Gastrocnemius medialis (tissue), 4 donors: ENCODE data around the gene TSC22D2.

ENCODE experiments used
- CTCF ChIP-seq, 5 experiments: fragments of 450-650 bp in 3 of 5; fragments of 200-600 bp in 2 of 5; sonication (generic) in 2 of 5; IDR thresholded peaks in 4 of 5; conservative IDR thresholded peaks in 1 of 5; 1 replicate in 4 of 5; 2 replicates in 1 of 5; pipeline ENCODE4 v1.5.1; 2016 to 2019; ENCODE audit warnings: antibody characterized with exemption in 5 of 5, mild to moderate bottlenecking in 3 of 5, moderate library complexity in 3 of 5
- POLR2A ChIP-seq, 2 donors: fragments of 450-650 bp; IDR thresholded peaks; one replicate each; pipeline ENCODE4 v1.6.1; 2017; ENCODE audit warnings: antibody characterized with exemption in 2 of 2, mild to moderate bottlenecking in 2 of 2, moderate library complexity in 2 of 2

GRCh38 chr3:150450916-150451315, 42.8 kb downstream of the TSC22D2 start:
- TF ChIP-seq CTCF (IDR thresholded peaks at IDR 0.05 in 4 of 5, conservative IDR thresholded peaks at IDR 0.05 in 1 of 5) (no peak), POLR2A (IDR thresholded peaks at IDR 0.05) (no peak)
